Measurements from ENCODE around the gene SEMA3B.
"Not testable (repeated sequence)": the region's sequence is repeated elsewhere in the genome, so short reads cannot be mapped to it uniquely, and the experiment has no call there.

SEMA3B gene

GRCh38 chr3:50268703-50269451 lies at the start of gene SEMA3B:
SEMA3B (plus strand) TSS chr3:50269147; CDS start chr3:50269241, 94 bp downstream.
- in situ Hi-C loops (cut with HindIII; ENCODE audit: low sequenced_read_pairs): no loop called here

DNA sequence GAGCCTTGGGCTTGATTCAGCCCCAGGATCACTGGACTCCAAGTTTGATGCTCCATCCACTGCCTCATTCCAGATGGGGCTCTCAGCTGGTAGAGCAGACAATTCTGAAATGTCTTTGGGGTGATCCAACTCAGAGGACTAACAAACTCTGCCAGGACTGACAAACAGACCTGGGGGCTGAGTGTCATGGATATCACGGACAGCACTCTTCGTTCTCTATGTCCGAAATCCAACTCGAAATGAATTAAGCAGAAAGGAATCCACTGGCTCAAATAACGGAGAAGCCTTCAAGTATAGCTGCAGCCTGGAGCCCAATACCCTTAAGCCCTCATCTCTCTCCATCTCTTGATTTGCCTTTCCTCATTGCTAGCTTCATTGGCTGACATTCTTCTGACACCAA lies 49.7 kb upstream of the SEMA3B start:
- in situ Hi-C loops (cut with HindIII; ENCODE audit: low sequenced_read_pairs): no loop called here

GRCh38 chr3:50220109-50220508 lies 48.8 kb upstream of the SEMA3B start:
- in situ Hi-C loops (cut with HindIII; ENCODE audit: low sequenced_read_pairs): loop anchor here (5.0 kb wide), 1 partner anchor 42 kb away; no protein-coding TSS in a partner anchor

DNA sequence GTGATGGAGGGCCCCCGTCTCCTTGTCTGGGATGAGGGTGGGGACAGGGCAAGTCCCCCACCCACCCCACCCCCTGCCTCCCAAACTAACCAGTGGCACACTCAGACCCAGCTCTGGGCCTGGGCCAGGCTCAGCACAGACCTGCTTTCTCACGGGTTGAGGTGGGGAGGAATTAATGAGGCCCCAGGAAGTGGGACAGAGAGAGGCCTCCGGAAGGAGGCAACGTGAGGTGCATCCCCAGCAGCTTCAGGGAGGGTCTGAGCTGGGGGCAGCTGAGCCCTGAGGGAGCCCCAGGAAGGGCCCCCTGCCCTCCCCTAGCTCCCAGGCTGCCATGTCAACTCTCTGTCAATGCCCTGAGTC lies 47.9 kb upstream of the SEMA3B start:
- in situ Hi-C loops (cut with HindIII; ENCODE audit: low sequenced_read_pairs): loop anchor here (5.0 kb wide), 1 partner anchor 41 kb away; no protein-coding TSS in a partner anchor

DNA sequence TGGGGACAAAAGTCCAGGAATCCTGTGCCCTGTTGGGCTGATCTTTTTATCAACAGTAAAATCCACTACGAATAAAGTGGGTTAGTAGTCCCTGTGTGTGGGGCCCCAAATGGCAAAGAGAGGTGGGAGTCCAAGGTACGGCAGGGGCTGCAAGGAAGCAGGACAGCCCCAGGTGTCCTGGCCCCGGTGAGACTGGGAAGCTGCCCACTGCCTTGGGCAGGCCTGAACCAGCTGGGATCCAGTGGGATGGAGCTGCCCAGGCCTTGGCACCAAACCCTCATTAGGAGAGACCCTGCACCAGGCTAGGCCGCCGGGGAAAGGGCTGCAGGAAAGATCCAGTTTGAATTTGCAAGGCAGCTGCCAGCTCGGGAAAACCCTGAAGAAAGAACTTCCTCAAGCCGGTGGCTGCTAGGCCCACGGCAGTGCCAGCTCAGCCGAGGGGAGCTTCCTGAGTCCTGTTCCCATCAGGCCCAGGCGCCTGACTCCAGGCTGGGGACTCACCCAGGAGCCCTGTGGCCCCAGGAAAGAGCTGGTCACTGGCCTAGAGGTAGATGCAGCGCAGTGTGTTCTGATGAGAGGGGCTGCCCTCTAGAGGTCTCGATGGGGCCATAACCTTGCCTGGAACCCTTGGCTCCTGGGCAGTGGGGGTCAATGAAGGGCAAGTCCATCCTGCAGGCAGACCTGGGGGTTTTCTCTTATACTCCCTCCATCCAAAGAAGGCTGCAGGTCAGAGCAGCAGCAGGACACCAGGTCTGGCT lies 47.4 kb upstream of the SEMA3B start:
- in situ Hi-C loops (cut with HindIII; ENCODE audit: low sequenced_read_pairs): loop anchor here (5.0 kb wide), 1 partner anchor 41 kb away; no protein-coding TSS in a partner anchor

DNA sequence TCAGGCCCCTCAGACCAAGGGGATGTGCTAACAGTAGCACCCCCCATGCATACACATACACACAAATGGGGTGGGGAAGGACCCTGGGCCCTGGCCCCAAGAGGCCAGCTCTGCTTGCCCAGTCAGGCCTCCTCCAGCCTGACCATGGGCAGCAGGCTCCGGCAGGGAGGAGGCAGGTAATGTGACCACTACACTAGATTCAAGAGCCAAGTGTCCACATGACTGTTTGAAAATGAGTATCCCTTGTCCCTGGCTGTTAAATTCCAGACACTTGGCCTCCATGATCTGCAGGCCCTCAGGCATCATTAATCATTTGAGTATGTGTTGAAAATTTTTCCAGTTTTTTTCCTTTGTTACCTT lies 46.8 kb upstream of the SEMA3B start:
- in situ Hi-C loops (cut with HindIII; ENCODE audit: low sequenced_read_pairs): loop anchor here (5.0 kb wide), 1 partner anchor 40 kb away; no protein-coding TSS in a partner anchor

DNA sequence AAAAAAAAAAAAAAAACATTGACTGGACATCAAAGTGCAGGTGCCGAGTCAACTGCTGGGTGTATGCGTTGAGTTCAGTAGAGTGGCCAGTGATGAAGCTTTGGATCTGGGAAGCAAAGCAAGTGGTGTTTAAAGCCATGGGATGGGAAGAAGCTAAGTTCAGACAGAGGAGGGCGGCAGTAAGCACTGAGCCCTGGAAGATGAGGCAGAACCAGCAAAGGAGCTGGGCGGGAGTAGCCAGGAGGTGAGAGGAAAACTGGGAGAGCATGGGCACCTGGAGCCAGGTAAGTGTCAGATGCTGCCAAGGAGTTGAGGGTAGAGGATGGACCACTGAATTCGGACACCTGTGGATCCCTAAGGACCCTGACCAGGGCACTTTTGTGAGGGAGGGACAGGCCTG lies 44.3 kb upstream of the SEMA3B start:
- in situ Hi-C loops (cut with HindIII; ENCODE audit: low sequenced_read_pairs): loop anchor here (5.0 kb wide), 1 partner anchor 38 kb away; no protein-coding TSS in a partner anchor

DNA sequence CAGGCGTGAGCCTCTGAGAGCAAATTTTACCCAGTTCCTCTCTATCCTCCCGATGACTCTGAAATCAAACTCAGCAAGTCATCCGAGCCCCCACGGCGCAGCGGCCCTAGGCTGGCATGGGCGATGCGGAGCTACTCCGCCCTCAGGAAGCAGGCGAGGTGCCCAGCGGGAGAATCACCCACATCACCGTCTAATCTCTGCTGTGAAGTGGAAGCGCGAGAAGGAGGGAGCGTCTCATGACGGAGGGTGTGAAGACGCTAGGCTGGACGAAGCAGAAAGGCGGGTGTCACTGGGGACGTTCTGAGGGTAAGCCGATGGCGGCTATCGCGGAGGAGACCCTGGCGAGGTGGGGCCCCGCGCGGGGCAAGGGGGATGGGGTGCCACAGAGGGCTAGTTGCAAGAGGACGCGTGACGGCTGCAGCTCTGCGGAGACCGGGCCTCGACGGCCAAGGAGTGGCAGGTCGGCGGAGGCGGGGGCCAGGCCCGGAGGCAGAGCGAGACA lies 42.0 kb upstream of the SEMA3B start:
- in situ Hi-C loops (cut with HindIII; ENCODE audit: low sequenced_read_pairs): no loop called here

GRCh38 chr3:50227390-50228183 lies 41.4 kb upstream of the SEMA3B start:
- in situ Hi-C loops (cut with HindIII; ENCODE audit: low sequenced_read_pairs): no loop called here

- in situ Hi-C loops (cut with HindIII; ENCODE audit: low sequenced_read_pairs): not testable (repeated sequence)
Measured at GRCh38 chr3:50228184-50228763, 40.7 kb upstream of the SEMA3B start.

- in situ Hi-C loops (cut with HindIII; ENCODE audit: low sequenced_read_pairs): no loop called here
Measured at GRCh38 chr3:50229490-50229889, 39.5 kb upstream of the SEMA3B start.

DNA sequence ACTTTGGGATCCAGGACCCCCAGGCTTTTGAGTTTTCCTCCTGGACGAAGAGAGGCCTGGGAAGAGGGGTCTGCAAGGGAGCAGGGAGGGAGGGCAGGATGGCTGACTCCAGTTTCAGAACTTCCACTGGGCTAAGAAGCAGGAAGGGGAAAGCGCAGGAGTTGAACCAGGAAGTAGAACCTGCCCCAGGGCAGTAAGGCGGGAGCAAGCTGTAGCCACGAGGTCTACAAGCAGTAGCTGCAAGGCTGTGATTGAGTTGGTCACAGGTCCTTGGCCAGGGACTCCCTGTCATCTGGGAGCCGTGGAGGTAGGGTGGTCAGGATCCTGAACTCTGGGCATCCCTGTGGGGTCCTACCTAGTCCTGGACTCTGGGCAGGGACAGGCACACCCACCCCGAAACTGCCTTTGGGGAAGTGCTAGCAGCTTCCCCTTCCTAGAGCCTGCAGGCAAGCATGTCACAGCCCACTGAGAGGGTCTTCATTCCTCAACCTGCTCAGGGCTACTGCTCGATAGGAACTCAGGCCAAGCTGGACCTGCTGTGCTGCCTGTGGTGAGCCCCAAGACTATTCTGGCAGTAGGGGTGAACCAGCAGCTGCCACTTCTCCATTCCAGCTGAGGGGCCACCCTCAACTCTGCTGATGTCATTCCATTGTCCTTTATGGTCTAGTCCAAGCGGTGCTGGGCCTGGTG lies 38.7 kb upstream of the SEMA3B start:
- in situ Hi-C loops (cut with HindIII; ENCODE audit: low sequenced_read_pairs): no loop called here

- in situ Hi-C loops (cut with HindIII; ENCODE audit: low sequenced_read_pairs): no loop called here
Measured at GRCh38 chr3:50230794-50231125, 38.2 kb upstream of the SEMA3B start.

GRCh38 chr3:50231581-50231980 lies 37.4 kb upstream of the SEMA3B start:
- in situ Hi-C loops (cut with HindIII; ENCODE audit: low sequenced_read_pairs): no loop called here

- in situ Hi-C loops (cut with HindIII; ENCODE audit: low sequenced_read_pairs): no loop called here
Measured at GRCh38 chr3:50232303-50232702, 36.6 kb upstream of the SEMA3B start.

DNA sequence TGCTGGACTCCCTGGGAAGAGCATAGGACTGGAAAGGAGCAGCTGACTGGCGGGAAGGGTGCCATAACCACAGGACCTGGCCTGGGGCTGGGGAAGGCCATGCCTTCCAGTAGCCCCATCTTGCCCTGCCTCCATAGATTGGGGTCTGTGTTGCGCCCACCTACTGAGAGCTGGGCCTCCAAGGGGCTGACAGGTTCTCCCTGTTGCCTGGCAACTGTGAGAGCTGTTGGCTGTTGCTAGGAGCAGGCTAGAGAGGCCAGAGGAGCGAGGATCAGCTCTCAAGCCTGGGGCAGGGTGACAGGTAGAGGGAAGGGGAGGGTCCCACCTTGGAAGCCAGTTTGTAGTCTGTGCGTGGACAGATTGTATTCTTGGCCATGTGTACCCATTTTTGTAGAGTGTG lies 35.8 kb upstream of the SEMA3B start:
- in situ Hi-C loops (cut with HindIII; ENCODE audit: low sequenced_read_pairs): no loop called here

- in situ Hi-C loops (cut with HindIII; ENCODE audit: low sequenced_read_pairs): no loop called here
Measured at GRCh38 chr3:50235716-50236483, 33.0 kb upstream of the SEMA3B start, which contains the start of gene GNAI2. GNAI2 (plus strand) TSS chr3:50236204; CDS start chr3:50236336, 132 bp downstream.

GRCh38 chr3:50236484-50237132 lies 32.3 kb upstream of the SEMA3B start:
- in situ Hi-C loops (cut with HindIII; ENCODE audit: low sequenced_read_pairs): no loop called here

DNA sequence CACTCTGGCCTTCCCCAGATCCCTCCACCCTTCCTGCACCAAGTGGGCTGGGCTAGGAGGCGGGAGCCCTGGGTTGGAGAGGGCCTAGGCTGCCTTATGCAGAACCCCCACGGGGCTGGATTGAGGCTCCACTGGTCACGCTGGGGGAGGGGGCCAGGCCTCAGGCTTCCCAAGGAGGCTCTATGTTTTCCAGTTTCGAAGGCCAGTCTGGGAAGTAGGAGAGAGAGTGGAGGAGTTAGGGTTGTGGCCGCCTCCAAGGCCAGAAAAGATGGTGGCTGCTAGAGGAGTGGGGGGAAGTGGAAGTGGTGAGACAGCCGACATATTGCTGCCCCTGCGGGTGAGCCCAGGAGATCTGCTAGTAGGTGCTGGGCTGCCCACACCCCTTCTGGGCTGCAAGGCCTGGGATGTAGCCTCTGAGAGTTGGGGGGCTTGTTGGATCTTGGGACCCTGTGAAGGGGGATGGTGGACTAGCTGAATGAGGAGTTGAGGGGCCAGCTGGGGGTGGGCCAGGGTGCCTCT lies 31.8 kb upstream of the SEMA3B start:
- in situ Hi-C loops (cut with HindIII; ENCODE audit: low sequenced_read_pairs): no loop called here

Measured in endothelial cell of hepatic sinusoid (primary cell).